ENCODE measurements around the gene ZAR1. TPM values are rescaled to one million over a fixed set of nuclear protein-coding genes. Genes with fewer than 3 reads are reported as not detected.

ZAR1 gene
- total RNA-seq, 1 donor from 2014 or later: not detected

DNA sequence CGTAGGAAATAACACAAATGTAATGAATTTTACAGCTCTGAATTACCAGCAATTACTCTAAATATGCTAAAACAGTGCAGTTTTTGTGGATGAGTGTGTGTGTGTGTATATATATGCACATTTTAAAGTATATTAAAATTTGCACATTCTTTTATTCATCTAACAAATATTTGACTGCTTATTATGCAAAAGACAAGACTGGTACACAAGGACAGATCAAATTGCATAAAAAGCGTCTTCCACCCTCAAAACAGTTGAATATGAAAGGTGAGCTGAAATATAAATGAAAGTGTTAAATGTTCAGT lies 13.9 kb downstream of the ZAR1 start:
- TF ChIP-seq, protein P1, sequence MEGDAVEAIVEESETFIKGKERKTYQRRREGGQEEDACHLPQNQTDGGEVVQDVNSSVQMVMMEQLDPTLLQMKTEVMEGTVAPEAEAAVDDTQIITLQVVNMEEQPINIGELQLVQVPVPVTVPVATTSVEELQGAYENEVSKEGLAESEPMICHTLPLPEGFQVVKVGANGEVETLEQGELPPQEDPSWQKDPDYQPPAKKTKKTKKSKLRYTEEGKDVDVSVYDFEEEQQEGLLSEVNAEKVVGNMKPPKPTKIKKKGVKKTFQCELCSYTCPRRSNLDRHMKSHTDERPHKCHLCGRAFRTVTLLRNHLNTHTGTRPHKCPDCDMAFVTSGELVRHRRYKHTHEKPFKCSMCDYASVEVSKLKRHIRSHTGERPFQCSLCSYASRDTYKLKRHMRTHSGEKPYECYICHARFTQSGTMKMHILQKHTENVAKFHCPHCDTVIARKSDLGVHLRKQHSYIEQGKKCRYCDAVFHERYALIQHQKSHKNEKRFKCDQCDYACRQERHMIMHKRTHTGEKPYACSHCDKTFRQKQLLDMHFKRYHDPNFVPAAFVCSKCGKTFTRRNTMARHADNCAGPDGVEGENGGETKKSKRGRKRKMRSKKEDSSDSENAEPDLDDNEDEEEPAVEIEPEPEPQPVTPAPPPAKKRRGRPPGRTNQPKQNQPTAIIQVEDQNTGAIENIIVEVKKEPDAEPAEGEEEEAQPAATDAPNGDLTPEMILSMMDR (IDR thresholded peaks at IDR 0.05; ENCODE audit: insufficient read depth, low read length, poor library complexity, severe bottlenecking): no peak
- no peaks in the 10 kb centered on the region for H3K27me3 ChIP-seq (ENCODE audit: control insufficient read depth, insufficient read depth, low read length)
- peaks cover 1% of the 10 kb centered on the region for H3K36me3 ChIP-seq (ENCODE audit: control insufficient read depth, insufficient read depth, low read length)
- H3K4me3 ChIP-seq (ENCODE audit: low read depth, low read length): no peak overlapping the region
- DNase-seq (ENCODE audit: low read depth): no peak

DNA sequence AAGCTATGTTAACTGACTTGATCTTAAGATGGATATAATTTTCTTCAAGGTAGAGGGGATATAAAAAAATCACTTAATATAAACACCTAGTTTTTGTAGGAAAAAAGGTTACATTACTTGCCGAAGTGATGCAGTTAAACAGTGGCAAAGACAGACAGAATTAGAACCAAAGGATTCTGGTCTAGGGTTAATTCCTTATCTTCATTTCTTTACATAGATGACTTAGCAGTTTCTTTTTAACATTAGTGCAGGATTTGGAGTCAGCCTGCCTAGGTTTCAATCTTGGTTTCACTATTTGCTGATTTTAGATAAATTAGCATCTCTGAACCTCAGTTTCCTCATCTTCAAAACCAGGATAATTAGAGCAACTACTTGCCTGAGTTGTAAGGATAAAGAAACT lies 14.3 kb downstream of the ZAR1 start:
- H3K36me3 ChIP-seq (ENCODE audit: control insufficient read depth, insufficient read depth, low read length): peaks cover 1% of the 10 kb centered on the region
- no peaks in the 10 kb centered on the region for H3K27me3 ChIP-seq (ENCODE audit: control insufficient read depth, insufficient read depth, low read length)
- TF ChIP-seq, protein P1 (IDR thresholded peaks at IDR 0.05; ENCODE audit: insufficient read depth, low read length, poor library complexity, severe bottlenecking): no peak
- H3K4me3 ChIP-seq (ENCODE audit: low read depth, low read length): no peak overlapping the region
- no peak for DNase-seq (ENCODE audit: low read depth)

DNA sequence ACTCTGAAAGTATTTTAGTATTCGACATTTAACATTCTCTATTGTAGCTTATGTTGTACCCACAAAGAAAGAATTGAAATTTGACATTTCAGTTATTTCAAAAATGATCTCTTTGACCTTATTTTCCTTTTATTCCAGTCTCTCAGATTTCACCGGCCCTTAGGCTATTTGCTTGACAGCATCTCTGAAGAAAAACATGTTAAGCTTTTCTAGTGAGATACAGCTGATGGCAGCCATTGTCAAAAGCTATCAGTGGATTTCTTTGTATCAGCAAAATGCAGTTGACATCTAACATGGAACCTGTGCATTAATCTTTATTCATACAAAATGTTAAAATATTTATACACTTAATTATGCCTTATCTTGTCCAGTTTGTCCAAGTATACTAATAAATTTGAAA lies 16.7 kb downstream of the ZAR1 start:
- Histone ChIP-seq H3K4me3 (ENCODE audit: low read depth, low read length) (no peak overlapping the region), H3K27me3 (ENCODE audit: control insufficient read depth, insufficient read depth, low read length) (no peaks in the 10 kb centered on the region), H3K36me3 (ENCODE audit: control insufficient read depth, insufficient read depth, low read length) (peaks cover 3% of the 10 kb centered on the region)
- TF ChIP-seq, protein P1 (IDR thresholded peaks at IDR 0.05; ENCODE audit: insufficient read depth, low read length, poor library complexity, severe bottlenecking): no peak
- no peak for DNase-seq (ENCODE audit: low read depth)

DNA sequence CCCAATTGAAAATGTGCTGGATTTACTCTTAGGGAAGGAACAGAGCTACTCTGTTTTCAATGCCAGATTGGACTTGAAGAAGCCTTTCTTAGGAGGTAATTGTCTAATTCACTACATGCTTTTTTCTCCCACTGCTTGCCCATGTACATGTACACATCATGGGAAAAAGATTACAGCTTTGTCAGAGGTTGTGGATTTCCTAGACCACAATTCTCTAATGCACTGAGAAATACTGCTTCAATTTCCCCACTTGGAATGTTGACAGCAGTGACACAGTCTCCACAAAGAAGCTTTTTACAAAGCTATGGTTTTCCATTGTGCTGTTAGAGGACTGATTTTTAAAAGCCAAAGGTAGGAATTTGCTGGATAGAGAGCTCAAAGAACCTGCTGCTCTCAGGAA lies 19.5 kb downstream of the ZAR1 start:
- DNase-seq (ENCODE audit: low read depth): no peak
- no peaks in the 10 kb centered on the region for H3K27me3 ChIP-seq (ENCODE audit: control insufficient read depth, insufficient read depth, low read length)
- H3K36me3 ChIP-seq (ENCODE audit: control insufficient read depth, insufficient read depth, low read length): peaks cover 3% of the 10 kb centered on the region
- no peak overlapping the region for H3K4me3 ChIP-seq (ENCODE audit: low read depth, low read length)
- TF ChIP-seq, protein P1 (IDR thresholded peaks at IDR 0.05; ENCODE audit: insufficient read depth, low read length, poor library complexity, severe bottlenecking): no peak

DNA sequence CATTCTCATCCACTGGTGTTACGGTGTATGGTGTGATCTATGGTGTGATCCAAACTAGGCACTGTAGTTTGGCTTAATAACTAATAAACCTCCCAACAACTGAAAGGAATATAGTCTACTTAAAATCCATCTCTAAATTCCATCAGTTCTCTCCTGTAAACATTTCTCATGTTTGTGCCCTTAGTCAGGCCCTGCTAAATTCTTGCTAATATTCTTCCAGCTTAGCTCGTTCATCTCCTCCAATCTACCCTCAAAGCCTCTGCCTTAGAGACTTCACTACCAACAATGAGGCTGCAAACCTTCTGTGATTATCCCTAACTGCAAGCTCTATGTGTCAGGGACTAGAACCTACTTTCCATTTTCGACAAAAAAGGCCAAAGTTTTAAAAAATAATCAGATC lies 28.1 kb downstream of the ZAR1 start:
- peaks cover 2% of the 10 kb centered on the region for H3K36me3 ChIP-seq (ENCODE audit: control insufficient read depth, insufficient read depth, low read length)
- TF ChIP-seq, protein P1 (IDR thresholded peaks at IDR 0.05; ENCODE audit: insufficient read depth, low read length, poor library complexity, severe bottlenecking): no peak
- no peak overlapping the region for H3K4me3 ChIP-seq (ENCODE audit: low read depth, low read length)

DNA sequence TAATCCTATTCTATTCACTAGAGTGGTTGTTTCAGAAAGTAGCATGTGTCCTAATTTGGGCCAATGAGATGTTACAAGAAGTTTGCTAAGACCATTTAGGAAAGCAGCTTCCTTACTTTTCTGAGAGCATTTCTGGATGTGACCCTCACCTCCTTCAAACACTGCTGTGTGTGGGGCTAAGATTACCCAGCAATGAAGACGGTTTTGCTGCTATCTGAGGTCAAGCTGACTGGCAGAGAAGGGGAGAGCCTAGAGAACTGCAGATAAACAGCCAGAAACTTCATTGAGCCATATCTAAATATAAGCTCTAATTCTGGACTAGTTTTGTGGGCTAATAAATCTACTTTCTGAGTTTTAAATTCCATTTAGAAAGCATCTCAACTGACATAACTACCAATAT lies 36.4 kb downstream of the ZAR1 start:
- peaks cover 2% of the 10 kb centered on the region for H3K36me3 ChIP-seq (ENCODE audit: control insufficient read depth, insufficient read depth, low read length)
- TF ChIP-seq, protein P1 (IDR thresholded peaks at IDR 0.05; ENCODE audit: insufficient read depth, low read length, poor library complexity, severe bottlenecking): no peak

More for the DNA sequence above, 28.1 kb downstream of the ZAR1 start:
- DNase-seq (ENCODE audit: low read depth): no peak
- no peaks in the 10 kb centered on the region for H3K27me3 ChIP-seq (ENCODE audit: control insufficient read depth, insufficient read depth, low read length)

More for the DNA sequence above, 36.4 kb downstream of the ZAR1 start:
- H3K4me3 ChIP-seq (ENCODE audit: low read depth, low read length): no peak overlapping the region
- H3K27me3 ChIP-seq (ENCODE audit: control insufficient read depth, insufficient read depth, low read length): no peaks in the 10 kb centered on the region
- DNase-seq (ENCODE audit: low read depth): no peak
